Natural killer cell (primary cell): ENCODE measurements around the gene RPL26. TPM values are rescaled to one million over a fixed set of nuclear protein-coding genes. Genes with fewer than 3 reads are reported as not detected.
"Not testable (repeated sequence)": the region's sequence is repeated elsewhere in the genome, so short reads cannot be mapped to it uniquely, and the experiment has no call there.

Experiments
- ATAC-seq, 3 donors: fragments of 150-1000 bp in 2 of 3; fragments of 200-7000 bp in 1 of 3; cut with Tn5 transposase; 1 replicate in 1 of 3; 2 replicates in 2 of 3; pipeline ENCODE4 v1.10.0; 2021; ENCODE audit warnings: mild to moderate bottlenecking in 2 of 3, moderate library complexity in 2 of 3
- DNase-seq, 2 donors: peaks; one replicate each; pipeline versions ENCODE4 v3.0.0 to v3.0.0-alpha.2; 2013 to 2021; ENCODE audit warnings: mixed read lengths in 1 of 2
- H3K27ac ChIP-seq: one replicate; pipeline ENCODE4 v1.5.1; 2013; ENCODE audit warnings: mild to moderate bottlenecking, low read length
- H3K27me3 ChIP-seq: one replicate; pipeline ENCODE4 v1.6.1; 2013; ENCODE audit warnings: low read length; ENCODE audit not compliant: control insufficient read depth, insufficient read depth
- H3K36me3 ChIP-seq: one replicate; pipeline ENCODE4 v1.6.1; 2013; ENCODE audit warnings: low read length; ENCODE audit not compliant: control insufficient read depth, insufficient read depth
- H3K4me1 ChIP-seq: one replicate; pipeline ENCODE4 v1.6.1; 2013; ENCODE audit warnings: low read length; ENCODE audit not compliant: control insufficient read depth, insufficient read depth
- H3K4me3 ChIP-seq: one replicate; pipeline ENCODE4 v1.5.1; 2013; ENCODE audit warnings: low read length
- H3K9me3 ChIP-seq: one replicate; pipeline ENCODE4 v1.6.1; 2013; ENCODE audit warnings: low read length; ENCODE audit not compliant: control insufficient read depth, insufficient read depth
- H3K27ac Mint-ChIP-seq, 2 donors: one replicate each; pipeline ENCODE4 v1.8.0; 2022; ENCODE audit warnings: mild to moderate bottlenecking in 2 of 2, mixed read lengths in 2 of 2, moderate library complexity in 1 of 2
- H3K27me3 Mint-ChIP-seq, 2 donors: one replicate each; pipeline ENCODE4 v1.8.0; 2022; ENCODE audit warnings: low read depth in 2 of 2, mixed read lengths in 2 of 2
- H3K36me3 Mint-ChIP-seq: one replicate; pipeline ENCODE4 v1.8.0; 2022; ENCODE audit warnings: mixed read lengths
- H3K4me1 Mint-ChIP-seq, 2 donors: one replicate each; pipeline ENCODE4 v1.8.0; 2022; ENCODE audit warnings: mixed read lengths in 2 of 2
- H3K4me3 Mint-ChIP-seq: one replicate; pipeline ENCODE4 v1.8.0; 2022; ENCODE audit warnings: mild to moderate bottlenecking, moderate library complexity, mixed read lengths
- H3K9me3 Mint-ChIP-seq, 2 donors: one replicate each; pipeline ENCODE4 v1.8.0; 2022; ENCODE audit warnings: mixed read lengths in 2 of 2
- WGBS: methylation state at CpG from one replicate; pipeline ENCODE4 v1.1.7; 2013; ENCODE audit warnings: missing lambda C conversion rate; ENCODE audit not compliant: insufficient coverage; 5-methylcytosine and 5-hydroxymethylcytosine counted together
- intact Hi-C: fragments of 100-400 bp; cut with micrococcal nuclease; formaldehyde crosslinking; loops from one replicate; pipeline ENCODE4 v1.14.2; 2022
- total RNA-seq, 4 donors: library from RNA; stranded (reverse); fragments of 120-200 nt in 1 of 4; gene quantifications; one replicate each; pipeline versions ENCODE4 v1.2.3 to v1.2.4, GENCODE V29; 2013 to 2022
- TF ChIP-seq, protein P1 (sequence below): fragments of 200-600 bp; IDR thresholded peaks from one replicate; pipeline ENCODE4 v1.8.0; 2022; ENCODE audit warnings: antibody characterized with exemption

The RPL26 gene
- total RNA-seq, 3 donors from 2014 or later (not counting 1 experiment from before 2014, with no cell fraction given): 1,481 to 1,796 (median 1,628) TPM

DNA sequence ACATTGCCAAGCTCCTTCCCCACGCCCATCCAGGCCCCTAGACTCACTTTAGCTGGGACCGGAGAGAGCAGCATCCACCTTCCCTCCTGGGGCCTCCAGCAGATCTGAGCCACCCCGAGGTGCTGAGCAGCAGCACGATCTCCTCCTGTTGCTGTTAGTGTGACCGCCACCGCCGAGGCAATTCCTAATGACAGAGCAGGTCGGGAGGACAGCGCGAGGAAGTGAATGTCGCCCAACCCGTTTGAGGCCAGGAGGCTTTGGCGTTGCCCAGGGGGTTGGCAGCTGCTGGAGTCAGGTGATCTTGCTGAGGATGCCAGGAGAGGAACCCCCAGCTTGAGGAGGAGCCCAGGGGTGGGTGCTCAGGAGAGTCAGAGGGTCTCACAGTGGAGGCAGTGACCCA lies 14.6 kb upstream of the RPL26 start, which contains the start of gene RNF222:
TSS of gene RNF222 (minus strand) at position 192 of the 400 bp plus-strand sequence. CDS start 4,366 bp downstream, outside the sequence.
- no peaks in the 10 kb centered on the region for H3K36me3 ChIP-seq
- no peak for ATAC-seq
- H3K4me3 Mint-ChIP-seq: no peak within 1 kb of the TSS
- H3K9me3 Mint-ChIP-seq: no peaks in the 10 kb centered on the region
- peaks cover 9% of the 10 kb centered on the region for H3K27me3 ChIP-seq
- intact Hi-C loops: no loop called here
- no peak within 1 kb of the TSS for H3K27ac ChIP-seq
- TF ChIP-seq, protein P1, sequence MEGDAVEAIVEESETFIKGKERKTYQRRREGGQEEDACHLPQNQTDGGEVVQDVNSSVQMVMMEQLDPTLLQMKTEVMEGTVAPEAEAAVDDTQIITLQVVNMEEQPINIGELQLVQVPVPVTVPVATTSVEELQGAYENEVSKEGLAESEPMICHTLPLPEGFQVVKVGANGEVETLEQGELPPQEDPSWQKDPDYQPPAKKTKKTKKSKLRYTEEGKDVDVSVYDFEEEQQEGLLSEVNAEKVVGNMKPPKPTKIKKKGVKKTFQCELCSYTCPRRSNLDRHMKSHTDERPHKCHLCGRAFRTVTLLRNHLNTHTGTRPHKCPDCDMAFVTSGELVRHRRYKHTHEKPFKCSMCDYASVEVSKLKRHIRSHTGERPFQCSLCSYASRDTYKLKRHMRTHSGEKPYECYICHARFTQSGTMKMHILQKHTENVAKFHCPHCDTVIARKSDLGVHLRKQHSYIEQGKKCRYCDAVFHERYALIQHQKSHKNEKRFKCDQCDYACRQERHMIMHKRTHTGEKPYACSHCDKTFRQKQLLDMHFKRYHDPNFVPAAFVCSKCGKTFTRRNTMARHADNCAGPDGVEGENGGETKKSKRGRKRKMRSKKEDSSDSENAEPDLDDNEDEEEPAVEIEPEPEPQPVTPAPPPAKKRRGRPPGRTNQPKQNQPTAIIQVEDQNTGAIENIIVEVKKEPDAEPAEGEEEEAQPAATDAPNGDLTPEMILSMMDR: no peak
- WGBS: 66% methylated on average over 13 of the region's 13 CpGs
- no peaks in the 10 kb centered on the region for H3K36me3 Mint-ChIP-seq
- H3K27me3 Mint-ChIP-seq: peaks cover 24 to 26% of the 10 kb centered on the region in 2 donors
- no peak for DNase-seq
- H3K4me1 ChIP-seq: peaks cover 16% of the 10 kb centered on the region
- H3K4me1 Mint-ChIP-seq: peaks cover 10 to 11% of the 10 kb centered on the region in 2 donors
- no peaks in the 10 kb centered on the region for H3K9me3 ChIP-seq
- H3K4me3 ChIP-seq: no peak within 1 kb of the TSS
- H3K27ac Mint-ChIP-seq: no peak within 1 kb of the TSS

DNA sequence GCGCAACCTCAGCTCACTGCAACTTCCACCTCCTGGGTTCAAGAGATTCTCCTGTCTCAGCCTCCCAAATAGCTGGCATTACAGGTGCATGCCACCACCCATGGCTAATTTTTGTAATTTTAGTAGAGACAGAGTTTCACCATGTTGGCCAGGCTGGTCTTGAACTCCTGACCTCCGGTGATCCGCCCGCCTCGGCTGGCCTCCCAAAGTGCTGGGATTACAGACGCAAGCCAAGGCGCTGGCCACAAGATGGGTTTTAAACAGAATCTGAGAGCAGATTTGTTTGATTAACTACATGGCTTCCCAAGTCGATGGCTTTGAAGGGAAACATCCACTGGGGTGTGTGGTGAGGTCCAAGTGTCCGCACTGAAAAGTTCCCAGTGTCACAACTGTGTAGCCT lies 11.5 kb upstream of the RPL26 start:
- H3K9me3 Mint-ChIP-seq, H3K36me3 Mint-ChIP-seq, H3K4me3 Mint-ChIP-seq, H3K9me3 ChIP-seq, H3K27ac Mint-ChIP-seq, H3K36me3 ChIP-seq, H3K27ac ChIP-seq, DNase-seq, ATAC-seq, H3K4me3 ChIP-seq, intact Hi-C loops, H3K27me3 ChIP-seq: not testable (repeated sequence)
- peaks cover 17% of the 10 kb centered on the region for H3K4me1 ChIP-seq
- peaks cover 19 to 26% of the 10 kb centered on the region in 2 donors for H3K27me3 Mint-ChIP-seq
- peaks cover 14 to 15% of the 10 kb centered on the region in 2 donors for H3K4me1 Mint-ChIP-seq
- WGBS: 97% methylated on average over 9 of the region's 9 CpGs

DNA sequence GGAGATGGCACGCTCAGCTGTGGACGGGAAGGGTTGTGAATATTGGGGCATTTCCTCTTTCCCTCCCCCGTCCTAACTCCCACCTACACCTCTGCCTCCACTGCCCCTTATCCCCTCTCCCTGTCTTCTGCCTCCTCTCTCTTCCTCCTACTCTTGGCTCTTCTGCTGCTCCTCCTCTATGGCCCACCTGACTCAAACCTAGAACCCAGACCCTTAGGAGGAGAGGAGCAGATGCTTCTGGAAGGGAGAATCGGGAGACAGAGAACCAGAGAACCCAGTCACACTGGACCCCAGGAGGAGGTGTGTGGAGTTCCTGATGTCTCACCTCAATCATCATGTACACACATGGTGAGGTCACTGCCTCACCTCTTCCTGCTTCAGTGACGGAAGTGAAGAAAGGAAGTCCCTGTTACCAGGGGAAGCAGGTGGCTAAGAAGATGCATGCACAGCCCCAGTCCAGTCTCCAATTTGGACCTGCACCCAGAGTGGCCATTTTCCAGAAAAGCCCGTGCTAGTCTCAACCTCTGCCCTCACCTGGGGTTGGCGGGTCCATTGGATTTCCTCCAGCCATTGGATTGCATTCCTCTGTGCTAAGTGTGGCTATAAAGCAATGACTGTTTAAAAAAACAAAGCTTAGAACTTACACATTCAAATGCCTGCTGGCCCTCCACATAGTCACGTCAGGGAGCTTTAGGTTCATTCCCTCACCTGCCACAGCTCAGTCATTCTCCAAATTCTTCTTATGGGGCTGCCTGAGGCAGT lies 10.7 kb upstream of the RPL26 start:
- peak in 1 of 2 donors; percentile 82 for DNase-seq
- no peaks in the 10 kb centered on the region for H3K9me3 Mint-ChIP-seq

More for the DNA sequence above, 10.7 kb upstream of the RPL26 start:
- peaks cover 18 to 23% of the 10 kb centered on the region in 2 donors for H3K4me1 Mint-ChIP-seq
- Histone ChIP-seq H3K27me3 (peaks cover 5% of the 10 kb centered on the region), H3K9me3 (no peaks in the 10 kb centered on the region), H3K36me3 (no peaks in the 10 kb centered on the region), H3K4me3 (no peak overlapping the region), H3K27ac (peak overlapping the region; percentile 36), H3K4me1 (peaks cover 25% of the 10 kb centered on the region)
- 60% methylated on average over 8 of the region's 8 CpGs for WGBS
- peak; percentile 91 to 97 (median 96) for ATAC-seq
- no peak overlapping the region for H3K4me3 Mint-ChIP-seq
- no peaks in the 10 kb centered on the region for H3K36me3 Mint-ChIP-seq
- TF ChIP-seq, protein P1: no peak
- intact Hi-C loops: no loop called here
- peaks cover 19 to 26% of the 10 kb centered on the region in 2 donors for H3K27me3 Mint-ChIP-seq
- peak overlapping the region; percentile 71 to 90 for H3K27ac Mint-ChIP-seq
